ENCODE measurements around the gene THOC7. TPM values are rescaled to one million over a fixed set of nuclear protein-coding genes. Genes with fewer than 3 reads are reported as not detected.
A peak's percentile ranks its signal among the peaks of the same experiment; 100 is the strongest.

THOC7 gene
- total RNA-seq, 1 donor from 2014 or later: 67.3 TPM

DNA sequence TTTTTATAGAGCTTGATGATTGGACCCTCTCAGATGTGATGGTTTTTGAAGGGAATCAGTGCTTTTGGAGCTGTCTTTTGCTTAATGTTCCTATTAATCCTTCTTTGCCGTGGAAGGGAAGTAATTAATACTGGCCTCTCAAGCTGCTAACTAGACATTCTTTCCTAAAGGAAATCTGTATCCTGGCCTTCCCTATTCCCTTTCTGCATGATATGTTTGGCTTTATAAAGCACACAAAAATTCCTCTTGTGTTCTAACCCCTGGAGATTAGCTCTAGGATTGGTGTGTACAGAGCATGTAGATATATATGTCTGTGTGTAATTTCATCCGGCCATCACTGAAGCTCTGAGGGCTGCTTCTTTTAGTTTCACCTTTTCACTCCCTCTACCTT, 7.0 kb upstream of the THOC7 start:
- H3K4me3 ChIP-seq (ENCODE audit: low read depth, low read length): no peak overlapping the region
- DNase-seq (ENCODE audit: low read depth): no peak
- TF ChIP-seq, protein P1, sequence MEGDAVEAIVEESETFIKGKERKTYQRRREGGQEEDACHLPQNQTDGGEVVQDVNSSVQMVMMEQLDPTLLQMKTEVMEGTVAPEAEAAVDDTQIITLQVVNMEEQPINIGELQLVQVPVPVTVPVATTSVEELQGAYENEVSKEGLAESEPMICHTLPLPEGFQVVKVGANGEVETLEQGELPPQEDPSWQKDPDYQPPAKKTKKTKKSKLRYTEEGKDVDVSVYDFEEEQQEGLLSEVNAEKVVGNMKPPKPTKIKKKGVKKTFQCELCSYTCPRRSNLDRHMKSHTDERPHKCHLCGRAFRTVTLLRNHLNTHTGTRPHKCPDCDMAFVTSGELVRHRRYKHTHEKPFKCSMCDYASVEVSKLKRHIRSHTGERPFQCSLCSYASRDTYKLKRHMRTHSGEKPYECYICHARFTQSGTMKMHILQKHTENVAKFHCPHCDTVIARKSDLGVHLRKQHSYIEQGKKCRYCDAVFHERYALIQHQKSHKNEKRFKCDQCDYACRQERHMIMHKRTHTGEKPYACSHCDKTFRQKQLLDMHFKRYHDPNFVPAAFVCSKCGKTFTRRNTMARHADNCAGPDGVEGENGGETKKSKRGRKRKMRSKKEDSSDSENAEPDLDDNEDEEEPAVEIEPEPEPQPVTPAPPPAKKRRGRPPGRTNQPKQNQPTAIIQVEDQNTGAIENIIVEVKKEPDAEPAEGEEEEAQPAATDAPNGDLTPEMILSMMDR (conservative IDR thresholded peaks at IDR 0.05; ENCODE audit: low read depth, low read length): no peak

DNA sequence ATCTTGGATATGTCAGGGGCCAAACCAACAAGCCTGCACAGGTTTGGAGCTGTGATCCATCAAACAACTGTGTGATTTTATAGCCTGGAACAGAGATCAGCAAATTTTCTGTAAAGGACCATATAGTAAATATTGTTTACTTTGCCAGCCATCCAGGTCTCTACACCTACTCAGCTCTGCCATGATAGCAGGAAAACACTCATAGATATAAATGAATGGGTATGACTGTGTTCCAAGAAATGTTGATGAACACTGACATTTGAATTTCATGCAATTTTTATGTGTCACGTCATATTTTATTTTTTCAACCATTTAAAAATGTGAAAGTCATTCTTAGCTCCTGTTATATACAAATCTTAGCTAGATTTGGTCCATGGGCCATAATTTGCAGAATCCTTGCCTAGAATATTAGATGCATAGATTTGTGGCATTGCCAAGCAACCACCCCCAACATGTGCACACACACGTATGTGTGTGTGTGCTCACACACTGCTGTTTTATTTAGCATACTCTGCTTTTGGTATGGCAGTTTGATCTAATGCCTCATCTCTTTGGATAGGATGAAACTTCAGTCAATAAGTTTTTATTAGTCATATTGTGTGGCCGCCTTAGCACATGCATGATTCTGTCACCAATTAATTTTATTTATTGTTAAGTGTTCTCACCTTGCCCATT, 6.5 kb upstream of the THOC7 start:
- no peak overlapping the region for H3K4me3 ChIP-seq (ENCODE audit: low read depth, low read length)
- TF ChIP-seq, protein P1 (conservative IDR thresholded peaks at IDR 0.05; ENCODE audit: low read depth, low read length): no peak
- no peak for DNase-seq (ENCODE audit: low read depth)

DNA sequence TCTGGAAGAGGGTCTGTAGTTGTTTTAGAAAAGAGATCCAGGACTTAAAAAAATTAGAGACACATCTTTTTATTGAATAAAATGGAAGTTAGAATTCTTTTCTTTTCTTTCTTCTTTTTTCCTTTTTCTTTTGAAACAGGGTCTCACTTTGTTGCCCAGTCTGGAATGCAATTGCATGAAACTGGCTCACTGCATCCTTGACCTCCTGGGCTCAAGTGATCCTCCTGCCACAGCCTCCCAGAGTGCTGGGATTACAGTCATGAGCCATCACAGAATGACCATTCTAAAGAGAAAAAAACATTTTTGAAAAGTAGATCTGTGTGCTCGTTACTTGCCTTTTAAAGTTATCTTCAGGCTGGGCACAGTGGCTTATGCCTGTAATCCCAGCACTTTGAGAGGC, 3.6 kb upstream of the THOC7 start:
- DNase-seq (ENCODE audit: low read depth): no peak
- H3K4me3 ChIP-seq (ENCODE audit: low read depth, low read length): no peak overlapping the region
- TF ChIP-seq, protein P1 (conservative IDR thresholded peaks at IDR 0.05; ENCODE audit: low read depth, low read length): no peak

DNA sequence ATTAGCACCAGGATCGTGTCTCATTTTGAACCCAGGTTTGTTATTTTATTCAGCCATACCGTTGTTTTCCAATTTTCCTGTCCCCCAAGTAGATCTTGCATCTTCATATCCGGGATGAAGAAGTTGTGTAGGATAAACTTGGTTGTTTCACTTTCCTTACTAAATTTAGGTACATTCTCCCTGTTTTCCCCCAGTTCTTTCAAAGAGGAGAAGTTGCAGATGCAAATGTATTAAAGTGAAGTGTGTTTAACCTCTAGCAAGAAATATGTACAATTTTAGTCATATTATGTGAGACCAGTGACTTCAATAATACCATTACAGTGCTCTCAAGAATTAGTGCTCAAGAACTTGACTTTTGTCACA, 1.3 kb upstream of the THOC7 start:
- TF ChIP-seq, protein P1 (conservative IDR thresholded peaks at IDR 0.05; ENCODE audit: low read depth, low read length): no peak
- DNase-seq (ENCODE audit: low read depth): no peak
- H3K4me3 ChIP-seq (ENCODE audit: low read depth, low read length): peak overlapping the region; percentile 83

DNA sequence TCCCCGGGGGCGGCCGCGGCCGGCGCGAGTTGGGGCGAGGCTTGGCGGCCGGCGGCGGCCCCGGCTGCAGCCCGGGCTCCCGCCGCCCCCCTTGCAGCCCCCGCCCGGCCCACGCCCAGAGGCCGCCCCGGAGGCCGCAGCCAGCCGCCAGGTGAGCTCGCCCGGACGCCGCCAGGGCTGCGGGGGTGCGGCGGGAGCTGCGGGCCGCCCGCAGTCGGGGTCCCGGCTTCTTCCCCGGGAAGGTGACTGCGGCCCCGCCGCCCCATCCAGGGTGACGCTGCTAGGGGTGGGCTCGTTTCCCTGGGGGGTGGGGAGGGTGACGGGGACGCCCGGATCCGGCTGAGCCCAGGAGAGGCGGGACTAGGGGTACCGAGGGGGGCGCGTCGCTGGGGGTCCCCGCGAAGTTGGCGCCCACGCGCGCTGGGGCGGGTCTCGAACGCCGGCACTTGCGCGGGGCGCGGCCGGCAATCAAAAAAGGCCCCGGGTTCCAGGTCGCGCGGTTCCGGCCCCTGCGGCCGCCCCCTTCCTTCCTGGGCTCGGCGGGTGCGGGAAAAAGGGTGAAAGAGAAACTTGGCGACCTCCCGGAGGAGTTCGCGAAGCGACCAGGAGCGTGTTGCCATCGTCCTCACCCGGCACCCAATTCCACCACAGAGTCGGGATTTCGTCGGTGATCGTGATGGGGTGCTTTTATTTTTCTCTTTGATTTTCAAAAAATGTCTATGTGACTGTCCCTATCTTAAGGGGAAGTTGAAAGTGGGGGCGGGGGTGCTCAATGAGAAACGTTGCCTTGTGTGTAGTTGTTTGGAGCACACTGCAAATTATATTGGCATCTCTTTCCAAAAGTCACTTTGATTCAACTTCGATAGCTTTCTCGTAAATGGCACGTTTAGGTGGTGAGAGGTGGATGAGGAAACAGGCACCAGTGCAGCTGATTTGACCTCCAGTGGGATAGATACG, 681 bp upstream of the THOC7 start:
- DNase-seq (ENCODE audit: low read depth): no peak
- peak overlapping the region; percentile 83 for H3K4me3 ChIP-seq (ENCODE audit: low read depth, low read length)
- TF ChIP-seq, protein P1 (conservative IDR thresholded peaks at IDR 0.05; ENCODE audit: low read depth, low read length): no peak

DNA sequence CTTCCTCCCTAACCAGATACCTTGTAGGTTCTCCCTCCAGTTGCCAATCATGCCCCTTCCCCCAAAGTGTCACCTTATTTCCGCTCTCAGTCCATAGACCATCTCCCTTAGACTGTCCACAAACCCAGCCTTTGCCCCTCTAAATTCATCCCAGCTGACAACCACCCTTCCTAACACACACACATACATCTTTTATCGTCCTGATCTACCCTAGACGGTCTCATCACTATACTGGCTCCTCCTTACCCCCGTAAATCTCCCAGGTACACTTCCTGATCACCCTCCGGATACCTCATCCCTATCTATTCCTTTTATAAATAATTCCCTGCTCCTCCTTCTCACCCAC, 828 bp downstream of the THOC7 start:
- DNase-seq (ENCODE audit: low read depth): no peak
- H3K4me3 ChIP-seq (ENCODE audit: low read depth, low read length): peak overlapping the region; percentile 88
- TF ChIP-seq, protein P1 (conservative IDR thresholded peaks at IDR 0.05; ENCODE audit: low read depth, low read length): no peak
